ENCODE data around the gene MCC.
"Not testable (repeated sequence)": the region's sequence is repeated elsewhere in the genome, so short reads cannot be mapped to it uniquely, and the experiment has no call there.

Gene MCC

GRCh38 chr5:113405530-113405929, 82.7 kb downstream of the MCC start:
- DNase-seq: no peak

- DNase-seq: no peak
Measured at GRCh38 chr5:113404269-113404668, 84.0 kb downstream of the MCC start.

- DNase-seq: not testable (repeated sequence)
Measured at GRCh38 chr5:113397986-113398385, 90.3 kb downstream of the MCC start.

- no peak for DNase-seq
Measured at GRCh38 chr5:113397046-113397445, 91.2 kb downstream of the MCC start.

- no peak for DNase-seq
Measured at GRCh38 chr5:113394658-113395057, 93.6 kb downstream of the MCC start.

GRCh38 chr5:113390224-113390623, 98.0 kb downstream of the MCC start:
- no peak for DNase-seq

- no peak for DNase-seq
Measured at GRCh38 chr5:113389116-113389515, 99.1 kb downstream of the MCC start.

- DNase-seq: no peak
Measured at GRCh38 chr5:113387844-113388243, 100.4 kb downstream of the MCC start.

- no peak for DNase-seq
Measured at GRCh38 chr5:113384782-113385285, 103.4 kb downstream of the MCC start.

- DNase-seq: no peak
Measured at GRCh38 chr5:113382731-113383130, 105.5 kb downstream of the MCC start.

GRCh38 chr5:113381791-113382190, 106.5 kb downstream of the MCC start:
- DNase-seq: no peak

- no peak for DNase-seq
Measured at GRCh38 chr5:113380807-113381326, 107.4 kb downstream of the MCC start.

GRCh38 chr5:113379936-113380806, 108.1 kb downstream of the MCC start:
- DNase-seq: no peak

- DNase-seq: peak; percentile 59
Measured at GRCh38 chr5:113378959-113379541, 109.2 kb downstream of the MCC start.

GRCh38 chr5:113378514-113378913, 109.7 kb downstream of the MCC start:
- DNase-seq: no peak

- no peak for DNase-seq
Measured at GRCh38 chr5:113378081-113378480, 110.2 kb downstream of the MCC start.

GRCh38 chr5:113376640-113377039, 111.6 kb downstream of the MCC start:
- DNase-seq: no peak

- no peak for DNase-seq
Measured at GRCh38 chr5:113375480-113376060, 112.7 kb downstream of the MCC start.

- no peak for DNase-seq
Measured at GRCh38 chr5:113373426-113373825, 114.8 kb downstream of the MCC start.

GRCh38 chr5:113371721-113372196, 116.5 kb downstream of the MCC start:
- no peak for DNase-seq

GRCh38 chr5:113367586-113367985, 120.7 kb downstream of the MCC start:
- no peak for DNase-seq

- DNase-seq: no peak
Measured at GRCh38 chr5:113364466-113364865, 123.8 kb downstream of the MCC start.

- DNase-seq: no peak
Measured at GRCh38 chr5:113361701-113362100, 126.6 kb downstream of the MCC start.

GRCh38 chr5:113359419-113359818, 128.8 kb downstream of the MCC start:
- DNase-seq: no peak

Data from activated naive CD4-positive, alpha-beta T cell treated with Interleukin-2 at 50 U/mL for 16 hours (primary cell).